Heart left ventricle (tissue), 16 donors: Measurements from ENCODE around the gene TUBB8B. TPM values are rescaled to one million over a fixed set of nuclear protein-coding genes. Genes with fewer than 3 reads are reported as not detected.
"Not testable (repeated sequence)": the region's sequence is repeated elsewhere in the genome, so short reads cannot be mapped to it uniquely, and the experiment has no call there.

Experiments used
- ATAC-seq, 4 donors: fragments of 200-7000 bp; cut with Tn5 transposase; one replicate each; pipeline ENCODE4 v1.9.1; 2020 to 2022; ENCODE audit warnings: moderate library complexity in 4 of 4, mild to moderate bottlenecking in 3 of 4, moderate number of reproducible peaks in 1 of 4
- DNase-seq, 5 donors: peaks; one replicate each; pipeline ENCODE4 v3.0.0-alpha.2; 2020
- H3K27ac ChIP-seq, 12 donors: fragments of 200-600 bp; sonication (generic) in 4 of 12; one replicate each; pipeline versions ENCODE4 v1.5.0 to v1.8.0; 2016 to 2022; ENCODE audit warnings: mild to moderate bottlenecking in 2 of 12
- H3K27me3 ChIP-seq, 9 donors: fragments of 200-600 bp; sonication (generic) in 2 of 9; one replicate each; pipeline versions ENCODE4 v1.5.1 to v1.8.0; 2016 to 2022; ENCODE audit warnings: mild to moderate bottlenecking in 3 of 9
- H3K36me3 ChIP-seq, 9 donors: fragments of 200-600 bp; sonication (generic) in 2 of 9; one replicate each; pipeline versions ENCODE4 v1.5.0 to v1.8.0; 2018 to 2022; ENCODE audit warnings: mild to moderate bottlenecking in 2 of 9
- H3K4me1 ChIP-seq, 12 donors: fragments of 200-600 bp; sonication (generic) in 4 of 12; one replicate each; pipeline versions ENCODE4 v1.5.0 to v1.8.0; 2016 to 2022; ENCODE audit warnings: mild to moderate bottlenecking in 3 of 12
- H3K4me3 ChIP-seq, 12 donors: fragments of 200-600 bp; sonication (generic) in 4 of 12; one replicate each; pipeline versions ENCODE4 v1.5.0 to v1.8.0; 2017 to 2022; ENCODE audit warnings: mild to moderate bottlenecking in 9 of 12, moderate library complexity in 4 of 12
- H3K9me3 ChIP-seq, 12 donors: fragments of 200-600 bp; sonication (generic) in 4 of 12; one replicate each; pipeline versions ENCODE4 v1.5.0 to v1.8.0; 2016 to 2022; ENCODE audit warnings: mild to moderate bottlenecking in 1 of 12
- CTCF ChIP-seq, 12 donors: fragments of 200-600 bp; sonication (generic) in 4 of 12; IDR thresholded peaks; one replicate each; pipeline versions ENCODE4 v1.5.0 to v1.8.0; 2018 to 2022; ENCODE audit warnings: antibody characterized with exemption in 12 of 12, mild to moderate bottlenecking in 5 of 12
- WGBS, 4 donors: extraction: QIAGEN DNeasy Blood & Tissue Kit in 2 of 4; methylation state at CpG; one replicate each; pipeline versions ENCODE4 v1.1.5 to v1.1.7; 2013 to 2018; 5-methylcytosine and 5-hydroxymethylcytosine counted together
- intact Hi-C, 10 donors: fragments of 100-400 bp; cut with DNase I; formaldehyde crosslinking; loops; one replicate each; pipeline versions ENCODE4 v1.11.1 to v1.14.2; 2022
- long read RNA-seq, 3 donors: library from polyadenylated mRNA; unstranded; transcript quantifications; one replicate each; pipeline ENCODE4 v2.0.0, GENCODE V29; 2020 to 2021
- polyA plus RNA-seq, 2 donors: library from polyadenylated mRNA; stranded (reverse); fragments of 200-250 nt; gene quantifications; one replicate each; pipeline ENCODE4 v1.2.3, GENCODE V29; 2013
- total RNA-seq, 9 donors: library from RNA; depleted of rRNA in 2 of 9; stranded (reverse); fragments of >200 nt in 2 of 9; fragmentation: NEBNext Ultra II Directional in 3 of 9; extraction: Animal tissue kit (Norgen Biotek cat#: 25700) in 3 of 9; gene quantifications; one replicate each; pipeline versions ENCODE4 v1.1.0 to v1.2.4, GENCODE V29; 2016 to 2023
- donor health status: ischemic (EF 13 %, LVEDD 7.1; RV severe dilation, severe dysfunction).
- donor health status: healthy with polysubstance abuse.
- donor health status: DM: no; HTN: yes; CAD: no.
- donor health status: DM: no; HTN: no; CAD: no.
- donor health status: ischemic (EF 25% LVEDD 6.9; RV normal size, moderate dysfunction).
- donor health status: ischemic (EF 25% LVEDD 5.7; RV mildly dilated, moderate dysfunction).
- donor health status: healthy.
- donor health status: DM: yes; HTN: yes; CAD: no.
- donor health status: ischemic (EF 35%, LVEDD 5.7; RV mildly dilated, moderate dysfunction).
- donor health status: nonischemic (EF 11% LVEDD 7.7; RV severe dilation, severe dysfunction).
- donor health status: DM: yes; HTN: yes; CAD: no.
- donor health status: PGD.
- donor health status: ischemic (EF 29% LVEDD 5.4; RV normal size, mild dysfunction).
- donor health status: nonischemic (EF 23%, LVEDD 6.1; RV moderate dilation, normal function).

The TUBB8B gene
- not detected for total RNA-seq
- polyA plus RNA-seq: not detected
- long read RNA-seq, donor 1: 0 reads
- long read RNA-seq, donor 2: 0 reads
- long read RNA-seq, donor 3: 0 reads

- DNase-seq, H3K27ac ChIP-seq, intact Hi-C loops, ATAC-seq, H3K4me1 ChIP-seq, H3K9me3 ChIP-seq, H3K27me3 ChIP-seq, H3K4me3 ChIP-seq, H3K36me3 ChIP-seq: not testable (repeated sequence)
- 80 to 88% (median 84%) methylated on average over 2 to 35 of the region's 37 CpGs for WGBS, 4 donors
These were observed at the start of gene TUBB8B for GRCh38 chr18:49176-49665. TUBB8B (minus strand) TSS chr18:49615; CDS start chr18:49557, 58 bp downstream.

DNA sequence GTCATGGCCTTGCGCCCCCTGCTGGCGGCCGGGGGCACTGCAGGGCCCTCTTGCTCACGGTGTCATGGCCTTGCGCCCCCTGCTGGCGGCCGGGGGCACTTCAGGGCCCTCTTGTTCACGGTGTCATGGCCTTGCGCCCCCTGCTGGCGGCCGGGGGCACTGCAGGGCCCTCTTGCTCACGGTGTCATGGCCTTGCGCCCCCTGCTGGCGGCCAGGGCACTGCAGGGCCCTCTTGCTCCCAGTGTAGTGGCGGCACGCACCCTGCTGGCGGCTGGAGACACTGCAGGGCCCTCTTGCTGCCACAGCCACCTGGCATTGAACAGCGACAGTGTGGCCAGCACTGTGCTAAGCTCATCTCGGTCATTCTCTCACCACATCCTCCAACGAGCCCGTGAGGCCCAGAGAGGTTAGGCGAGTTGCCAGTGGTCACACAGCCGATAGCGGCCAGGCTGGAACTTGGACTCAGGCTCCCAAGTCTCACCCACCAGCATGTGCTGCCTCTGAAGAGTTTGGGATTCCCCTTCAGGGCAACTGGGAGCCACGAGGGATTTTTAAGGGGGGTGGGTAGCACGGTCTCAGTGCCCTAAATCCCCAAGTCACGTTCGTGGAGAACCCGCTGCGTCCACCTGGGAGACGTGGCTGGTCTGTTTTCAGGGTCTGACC, 48.0 kb upstream of the TUBB8B start:
- H3K27me3 ChIP-seq, H3K9me3 ChIP-seq, H3K4me3 ChIP-seq, ATAC-seq, H3K36me3 ChIP-seq, H3K4me1 ChIP-seq, DNase-seq, H3K27ac ChIP-seq, intact Hi-C loops: not testable (repeated sequence)
- TF ChIP-seq CTCF (IDR thresholded peaks at IDR 0.05): peak in 7 of 12 donors; percentile 9 to 28 (median 18)
- 72 to 81% (median 76%) methylated on average over 5 to 28 of the region's 31 CpGs for WGBS, 4 donors

GRCh38 chr18:96767-97131, 47.3 kb upstream of the TUBB8B start:
- TF ChIP-seq CTCF (IDR thresholded peaks at IDR 0.05): peak in 4 of 12 donors; percentile 3 to 10 (median 4)
- H3K4me3 ChIP-seq, H3K27me3 ChIP-seq, intact Hi-C loops, H3K27ac ChIP-seq, H3K4me1 ChIP-seq, H3K9me3 ChIP-seq, ATAC-seq, DNase-seq, H3K36me3 ChIP-seq: not testable (repeated sequence)
- WGBS, 4 donors: 64 to 80% (median 71%) methylated on average over 1 to 16 of the region's 20 CpGs

DNA sequence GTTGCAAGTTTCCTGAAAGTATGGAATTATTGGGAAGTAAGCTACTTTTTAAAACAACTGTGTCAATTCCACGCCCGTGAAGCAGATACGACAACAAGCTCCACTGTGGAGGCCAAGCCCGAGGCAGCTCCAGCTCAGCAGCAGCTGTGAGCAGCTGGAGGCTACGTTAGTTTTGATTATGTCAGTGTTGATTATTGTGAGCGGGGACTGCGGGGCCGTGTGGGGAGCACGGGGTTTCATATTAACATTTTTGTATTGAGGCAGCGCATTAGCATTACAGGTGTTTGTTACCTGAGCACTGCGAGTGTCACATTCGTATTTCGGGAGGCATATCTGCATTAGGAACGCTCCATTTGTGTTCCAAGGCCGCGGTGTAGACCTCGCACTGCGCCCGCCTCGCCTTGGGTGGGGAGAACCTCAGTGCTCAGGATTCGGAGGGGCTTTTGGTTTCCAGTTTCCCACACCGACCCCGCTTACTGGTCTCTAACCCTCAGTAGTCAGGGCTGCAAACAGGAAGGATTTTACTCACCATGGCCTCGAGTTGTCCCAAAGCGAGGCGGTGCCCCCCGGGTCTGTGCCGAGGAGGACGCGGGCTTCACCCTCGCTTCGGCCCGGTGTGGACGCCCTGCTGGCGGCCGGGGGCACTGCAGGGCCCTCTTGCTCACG, 46.8 kb upstream of the TUBB8B start:
- ATAC-seq (peak in 1 of 4 donors; percentile 47), DNase-seq (peak in 1 of 5 donors; percentile 44)
- H3K4me3 ChIP-seq, intact Hi-C loops, H3K4me1 ChIP-seq, H3K9me3 ChIP-seq, H3K27me3 ChIP-seq, H3K36me3 ChIP-seq, H3K27ac ChIP-seq: not testable (repeated sequence)
- WGBS, 4 donors: 78 to 97% (median 83%) methylated on average over 7 to 24 of the region's 37 CpGs

- WGBS, 4 donors: 89 to 92% (median 91%) methylated on average over 14 to 18 of the region's 18 CpGs
- peak in 1 of 4 donors; percentile 42 for ATAC-seq
- H3K27ac ChIP-seq, DNase-seq, H3K36me3 ChIP-seq, H3K9me3 ChIP-seq, H3K4me1 ChIP-seq, H3K4me3 ChIP-seq, intact Hi-C loops, H3K27me3 ChIP-seq: not testable (repeated sequence)
These were observed 46.2 kb upstream of the TUBB8B start for GRCh38 chr18:95580-95979.

DNA sequence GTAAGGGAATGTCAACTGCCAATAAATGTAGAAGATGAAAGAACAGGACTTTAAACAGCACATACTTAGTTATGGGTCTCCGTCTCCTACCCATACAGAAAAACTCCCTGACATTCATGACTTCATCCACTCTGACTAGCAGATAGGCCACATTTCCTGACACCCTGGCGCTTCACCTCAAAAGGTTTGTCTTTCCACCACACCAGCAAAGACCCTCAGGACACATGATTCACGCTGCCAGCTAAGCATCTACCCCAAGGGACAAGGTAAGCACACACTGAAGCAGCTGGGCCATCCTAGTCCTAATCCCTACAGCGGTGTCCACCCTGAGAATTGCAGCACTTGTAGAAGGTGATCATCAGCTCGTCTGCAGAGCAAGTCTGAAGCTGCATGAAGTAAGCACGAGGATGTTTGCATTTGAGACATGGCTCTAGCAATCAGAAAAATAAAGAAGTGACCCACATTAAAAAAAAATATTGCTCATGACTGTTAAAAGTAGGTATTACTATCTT, 44.5 kb upstream of the TUBB8B start:
- DNase-seq, H3K4me1 ChIP-seq, H3K9me3 ChIP-seq, H3K4me3 ChIP-seq, H3K27me3 ChIP-seq, ATAC-seq, intact Hi-C loops, H3K36me3 ChIP-seq, H3K27ac ChIP-seq: not testable (repeated sequence)
- WGBS, 4 donors: 73 to 83% (median 77%) methylated on average over 6 of the region's 6 CpGs

- not testable (repeated sequence) for ATAC-seq, DNase-seq
- WGBS, 4 donors: 78 to 93% (median 86%) methylated on average over 1 of the region's 1 CpG
These were observed 42.1 kb upstream of the TUBB8B start for GRCh38 chr18:91561-91960.

DNA sequence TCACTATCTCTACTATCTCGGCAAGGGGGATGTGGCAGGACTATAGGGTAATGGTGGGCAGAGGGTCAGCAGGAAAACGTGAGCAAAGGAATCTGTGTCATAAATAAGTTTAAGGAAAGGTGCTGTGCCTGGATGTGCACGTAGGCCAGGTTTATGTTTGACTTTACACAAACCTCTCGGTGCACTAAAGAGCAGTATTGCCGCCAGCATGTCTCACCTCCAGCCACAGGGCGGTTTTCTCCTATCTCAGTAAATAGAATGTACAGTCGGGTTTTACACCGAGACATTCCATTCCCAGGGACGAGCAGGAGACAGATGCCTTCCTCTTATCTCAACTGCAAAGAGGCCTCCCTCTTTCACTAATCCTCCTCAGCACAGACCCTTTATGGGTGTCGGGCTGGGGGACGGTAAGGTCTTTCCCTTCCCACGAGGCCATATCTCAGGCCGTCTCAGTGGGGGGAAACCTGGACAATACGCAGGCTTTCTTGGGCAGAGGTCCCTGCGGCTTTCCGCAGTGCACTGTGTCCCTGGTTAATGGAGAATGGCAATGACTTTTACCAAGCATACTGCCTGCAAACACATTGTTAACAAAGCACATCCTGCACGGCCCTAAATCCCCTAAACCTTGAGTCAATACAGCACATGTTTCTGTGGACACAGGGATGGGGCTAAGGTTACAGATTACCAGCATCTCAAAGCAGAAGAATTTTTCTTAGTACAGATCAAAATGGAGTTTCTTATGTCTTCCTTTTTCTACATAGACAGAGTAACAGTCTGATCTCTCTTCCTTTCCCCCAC, 41.2 kb upstream of the TUBB8B start:
- ATAC-seq, H3K4me1 ChIP-seq, H3K27ac ChIP-seq, intact Hi-C loops, H3K4me3 ChIP-seq, H3K27me3 ChIP-seq, H3K36me3 ChIP-seq, H3K9me3 ChIP-seq, DNase-seq: not testable (repeated sequence)
- 69 to 73% (median 72%) methylated on average over 17 of the region's 17 CpGs for WGBS, 4 donors

More at GRCh38 chr18:91561-91960, 42.1 kb upstream of the TUBB8B start:
- H3K36me3 ChIP-seq, H3K9me3 ChIP-seq, H3K4me1 ChIP-seq, intact Hi-C loops, H3K27me3 ChIP-seq, H3K27ac ChIP-seq, H3K4me3 ChIP-seq: not testable (repeated sequence)
